Mucosa of rectum (tissue), 2 donors: Measurements from ENCODE around the gene KCNQ1OT1.

Experiments
- H3K27ac ChIP-seq, 2 donors: one replicate each; pipeline ENCODE4 v1.7.0; 2013; ENCODE audit warnings: inconsistent platforms in 2 of 2, low read depth in 2 of 2, low read length in 2 of 2
- H3K27me3 ChIP-seq, 2 donors: one replicate each; pipeline ENCODE4 v1.7.0; 2013; ENCODE audit warnings: low read length in 2 of 2; ENCODE audit not compliant: control insufficient read depth in 2 of 2, insufficient read depth in 2 of 2
- H3K36me3 ChIP-seq, 2 donors: one replicate each; pipeline ENCODE4 v1.7.0; 2013; ENCODE audit warnings: low read length in 2 of 2; ENCODE audit not compliant: control insufficient read depth in 2 of 2, insufficient read depth in 2 of 2
- H3K4me1 ChIP-seq, 2 donors: one replicate each; pipeline ENCODE4 v1.7.0; 2013; ENCODE audit warnings: low read length in 2 of 2, mild to moderate bottlenecking in 1 of 2; ENCODE audit not compliant: control insufficient read depth in 2 of 2, insufficient read depth in 2 of 2
- H3K4me3 ChIP-seq, 2 donors: one replicate each; pipeline ENCODE4 v1.7.0; 2013; ENCODE audit warnings: low read length in 2 of 2
- H3K9ac ChIP-seq, 2 donors: one replicate each; pipeline ENCODE4 v1.7.0; 2013; ENCODE audit warnings: low read length in 2 of 2, low read depth in 1 of 2, mild to moderate bottlenecking in 1 of 2
- H3K9me3 ChIP-seq, 2 donors: one replicate each; pipeline ENCODE4 v1.7.0; 2013; ENCODE audit warnings: low read length in 2 of 2; ENCODE audit not compliant: control insufficient read depth in 2 of 2
- donor health status: healthy.
- donor health status: Normal muscosa, but diverticular disease.

Gene KCNQ1OT1

DNA sequence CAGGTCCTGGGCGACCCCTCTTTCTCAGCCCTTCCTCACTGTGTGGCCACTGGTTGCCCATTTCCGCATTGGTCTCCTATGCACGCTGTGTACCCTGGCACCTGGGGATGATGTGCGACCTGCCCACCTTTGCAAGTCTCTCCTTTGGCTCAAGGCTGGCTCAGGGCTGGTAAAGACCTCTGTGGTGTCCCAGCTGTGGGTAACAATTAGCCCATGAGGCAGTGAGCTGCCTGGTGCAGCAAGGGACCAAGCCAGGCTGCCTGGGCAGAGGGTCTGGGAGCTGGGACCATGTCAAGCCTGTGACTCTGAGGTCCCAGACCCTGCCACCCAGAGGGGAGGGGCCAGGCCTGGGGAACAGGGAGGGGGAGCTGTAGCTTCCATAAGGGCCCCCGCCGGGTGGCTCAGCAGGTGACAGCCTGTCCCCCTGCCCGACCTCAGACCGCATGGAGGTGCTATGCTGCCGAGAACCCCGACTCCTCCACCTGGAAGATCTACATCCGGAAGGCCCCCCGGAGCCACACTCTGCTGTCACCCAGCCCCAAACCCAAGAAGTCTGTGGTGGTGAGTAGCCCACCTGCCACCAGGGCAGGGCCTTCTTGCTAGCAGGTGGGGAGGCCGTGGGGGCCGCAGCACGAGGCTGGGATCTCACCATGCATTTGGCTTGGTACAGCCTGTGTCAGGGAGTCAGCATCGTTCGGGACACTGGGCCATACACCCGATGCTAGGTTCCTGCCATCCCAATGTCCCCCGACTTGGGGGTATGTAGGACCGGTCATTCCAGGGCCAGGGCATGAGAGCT lies 112.5 kb downstream of the KCNQ1OT1 start:
- Histone ChIP-seq H3K27ac (no peak overlapping the region), H3K4me3 (no peak overlapping the region), H3K27me3 (no peaks in the 10 kb centered on the region), H3K9ac (no peak overlapping the region), H3K36me3 (peaks cover 2 to 5% of the 10 kb centered on the region in 2 donors), H3K4me1 (no peaks in the 10 kb centered on the region), H3K9me3 (no peaks in the 10 kb centered on the region)

GRCh38 chr11:2586793-2587131 lies 113.0 kb downstream of the KCNQ1OT1 start:
- Histone ChIP-seq H3K9ac (no peak overlapping the region), H3K36me3 (peaks cover 2 to 5% of the 10 kb centered on the region in 2 donors), H3K4me3 (no peak overlapping the region), H3K27ac (no peak overlapping the region), H3K9me3 (no peaks in the 10 kb centered on the region), H3K27me3 (no peaks in the 10 kb centered on the region), H3K4me1 (no peaks in the 10 kb centered on the region)

DNA sequence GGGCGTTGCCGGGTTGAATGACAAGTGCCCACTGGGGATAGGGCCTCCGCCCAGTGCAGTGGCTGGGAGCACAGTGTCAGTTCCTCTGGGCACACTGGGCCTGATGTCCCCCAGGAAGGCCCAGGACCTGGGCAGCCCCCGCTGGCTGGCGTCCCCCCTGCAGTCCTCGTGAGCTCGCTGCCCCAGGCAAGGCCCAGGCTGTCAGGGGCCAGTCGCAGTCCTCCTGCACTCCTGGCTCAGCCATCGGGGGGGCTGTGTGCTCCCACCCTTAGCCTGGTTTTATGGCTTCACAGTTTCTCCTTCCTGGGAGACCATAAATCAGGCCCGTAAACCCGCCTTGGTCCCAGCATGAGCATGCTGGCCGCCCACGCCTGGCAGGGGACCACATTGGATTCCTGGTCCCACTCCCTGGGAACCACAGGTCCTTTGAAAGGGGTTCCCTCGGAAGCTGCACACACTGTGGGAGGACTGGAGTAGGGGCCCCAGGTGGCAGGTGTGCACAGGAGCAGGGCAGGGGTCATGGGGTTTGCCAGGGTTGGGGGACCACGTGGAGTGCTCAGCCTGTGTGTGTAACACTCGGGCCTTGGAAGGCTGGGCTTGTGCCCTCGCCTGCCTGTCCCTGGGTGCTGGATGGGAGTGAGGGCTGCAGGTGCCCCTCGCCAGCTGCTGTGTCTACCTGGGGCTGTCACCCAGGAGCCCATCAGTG lies 113.6 kb downstream of the KCNQ1OT1 start:
- Histone ChIP-seq H3K36me3 (peaks cover 2 to 5% of the 10 kb centered on the region in 2 donors), H3K9me3 (no peaks in the 10 kb centered on the region), H3K4me1 (no peaks in the 10 kb centered on the region), H3K27me3 (no peaks in the 10 kb centered on the region), H3K9ac (no peak overlapping the region), H3K4me3 (no peak overlapping the region), H3K27ac (no peak overlapping the region)

GRCh38 chr11:2585566-2586086 lies 114.2 kb downstream of the KCNQ1OT1 start:
- H3K36me3 ChIP-seq, result peaks cover 2 to 5% of the 10 kb centered on the region in 2 donors
- no peaks in the 10 kb centered on the region for H3K4me1 ChIP-seq
- no peaks in the 10 kb centered on the region for H3K27me3 ChIP-seq
- no peaks in the 10 kb centered on the region for H3K9me3 ChIP-seq
- H3K27ac ChIP-seq, result no peak overlapping the region
- H3K4me3 ChIP-seq, result no peak overlapping the region
- H3K9ac ChIP-seq, result no peak overlapping the region

GRCh38 chr11:2584812-2585565 lies 114.8 kb downstream of the KCNQ1OT1 start:
- Histone ChIP-seq H3K4me1 (no peaks in the 10 kb centered on the region), H3K9ac (no peak overlapping the region)

GRCh38 chr11:2584434-2584811 lies 115.4 kb downstream of the KCNQ1OT1 start:
- H3K9ac ChIP-seq, result no peak overlapping the region
- no peaks in the 10 kb centered on the region for H3K9me3 ChIP-seq
- no peaks in the 10 kb centered on the region for H3K27me3 ChIP-seq
- no peaks in the 10 kb centered on the region for H3K36me3 ChIP-seq
- no peaks in the 10 kb centered on the region for H3K4me1 ChIP-seq
- H3K27ac ChIP-seq, result no peak overlapping the region
- H3K4me3 ChIP-seq, result no peak overlapping the region

More at GRCh38 chr11:2584812-2585565, 114.8 kb downstream of the KCNQ1OT1 start:
- no peaks in the 10 kb centered on the region for H3K9me3 ChIP-seq
- H3K36me3 ChIP-seq, result peaks cover 2% of the 10 kb centered on the region in 2 donors
- no peak overlapping the region for H3K4me3 ChIP-seq
- H3K27ac ChIP-seq, result no peak overlapping the region
- no peaks in the 10 kb centered on the region for H3K27me3 ChIP-seq

DNA sequence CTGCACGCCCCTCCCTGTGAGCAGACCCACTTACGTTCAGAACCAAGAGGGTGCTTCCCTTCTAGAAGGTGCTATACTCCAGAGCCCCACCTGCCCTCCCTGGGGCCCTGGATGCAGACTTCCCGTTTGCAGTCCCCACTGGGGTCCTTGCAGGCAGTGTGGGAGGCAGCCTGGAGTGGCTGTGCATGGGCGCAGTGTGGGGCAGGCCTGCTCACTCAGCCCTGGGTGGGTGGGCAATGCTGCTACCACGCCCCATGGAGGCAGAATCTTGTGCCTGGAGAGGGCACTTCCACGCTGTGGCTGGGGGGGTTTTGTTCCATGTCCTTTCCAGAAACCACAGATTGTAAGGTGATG lies 116.2 kb downstream of the KCNQ1OT1 start:
- no peaks in the 10 kb centered on the region for H3K4me1 ChIP-seq
- no peak overlapping the region for H3K9ac ChIP-seq
- H3K27ac ChIP-seq, result no peak overlapping the region
- no peaks in the 10 kb centered on the region for H3K27me3 ChIP-seq
- H3K9me3 ChIP-seq, result no peaks in the 10 kb centered on the region
- no peak overlapping the region for H3K4me3 ChIP-seq
- H3K36me3 ChIP-seq, result no peaks in the 10 kb centered on the region

GRCh38 chr11:2582946-2583604 lies 116.7 kb downstream of the KCNQ1OT1 start:
- Histone ChIP-seq H3K9me3 (no peaks in the 10 kb centered on the region), H3K27ac (no peak overlapping the region), H3K9ac (no peak overlapping the region), H3K4me1 (no peaks in the 10 kb centered on the region), H3K36me3 (no peaks in the 10 kb centered on the region), H3K27me3 (no peaks in the 10 kb centered on the region), H3K4me3 (no peak overlapping the region)

DNA sequence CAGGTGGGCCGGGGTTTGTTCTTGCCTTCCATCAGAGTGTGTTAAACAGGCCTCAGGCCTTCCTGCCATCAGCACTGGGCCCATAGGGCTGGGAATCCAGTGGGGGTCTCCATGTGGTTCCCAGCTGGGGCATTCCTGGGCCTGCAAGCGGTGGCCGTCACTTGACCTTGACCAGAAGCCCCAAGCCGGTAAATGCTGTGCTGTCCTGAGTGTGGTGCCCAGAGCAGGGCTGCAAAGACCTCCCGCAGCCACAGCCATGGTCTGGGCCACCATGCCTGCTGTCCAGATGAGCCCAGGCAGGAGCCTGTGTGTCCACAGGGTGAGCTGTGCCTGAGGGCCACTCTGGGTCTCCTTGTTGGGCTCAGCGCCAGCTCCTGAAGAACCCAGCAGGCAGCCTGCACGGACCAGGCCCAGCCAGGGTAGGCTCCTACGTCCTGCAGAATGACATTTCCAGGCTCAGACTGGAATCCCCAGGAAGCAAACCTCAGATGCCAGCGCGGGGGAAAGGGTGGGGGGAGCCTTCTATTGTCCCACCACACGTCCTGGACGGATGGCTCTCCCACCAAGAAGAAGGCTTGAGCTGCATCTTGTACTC lies 117.3 kb downstream of the KCNQ1OT1 start:
- Histone ChIP-seq H3K9me3 (no peaks in the 10 kb centered on the region), H3K4me3 (no peak overlapping the region), H3K27me3 (no peaks in the 10 kb centered on the region), H3K9ac (no peak overlapping the region), H3K4me1 (peaks cover 5 to 6% of the 10 kb centered on the region in 2 donors), H3K27ac (no peak overlapping the region), H3K36me3 (no peaks in the 10 kb centered on the region)
